Glomerular endothelial cell (primary cell): Measurements from ENCODE around the gene CDCP1. TPM values are rescaled to one million over a fixed set of nuclear protein-coding genes. Genes with fewer than 3 reads are reported as not detected.
A peak's percentile ranks its signal among the peaks of the same experiment; 100 is the strongest.
"Not testable (repeated sequence)": the region's sequence is repeated elsewhere in the genome, so short reads cannot be mapped to it uniquely, and the experiment has no call there.

Experiments
- DNase-seq: peaks from one replicate; pipeline ENCODE4 v3.0.0-alpha.2; 2011; ENCODE audit warnings: low read depth, low spot score; ENCODE audit errors: extremely low read depth
- total RNA-seq: library from RNA; depleted of rRNA; stranded (reverse); fragments of >200 nt; gene quantifications from 2 replicates; pipeline ENCODE4 v1.2.3, GENCODE V29; 2015

CDCP1 gene
- total RNA-seq, 1 donor from 2014 or later, result 19.4 TPM

- DNase-seq, result no peak
Observed at GRCh38 chr3:45060165-45060892, 85.8 kb downstream of the CDCP1 start.

DNA sequence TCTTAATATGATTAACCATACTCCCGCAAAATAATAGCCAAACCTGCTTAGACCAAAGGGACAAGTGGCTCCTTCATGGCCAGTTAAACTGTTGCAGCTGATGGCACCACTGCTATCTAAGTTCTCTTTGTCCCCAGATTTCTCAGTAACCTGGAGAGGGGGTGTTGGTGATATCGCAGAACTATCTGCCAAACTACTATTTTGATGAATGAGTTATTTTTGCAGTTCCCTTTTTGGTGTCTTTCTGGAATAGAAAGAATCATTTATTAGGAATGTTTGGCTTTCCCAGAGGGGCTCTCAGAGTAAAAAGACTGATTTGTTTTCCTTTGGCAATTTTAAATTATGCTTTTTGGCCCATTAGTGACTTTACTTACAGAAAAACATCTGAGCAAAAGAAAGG lies 87.0 kb downstream of the CDCP1 start:
- no peak for DNase-seq

DNA sequence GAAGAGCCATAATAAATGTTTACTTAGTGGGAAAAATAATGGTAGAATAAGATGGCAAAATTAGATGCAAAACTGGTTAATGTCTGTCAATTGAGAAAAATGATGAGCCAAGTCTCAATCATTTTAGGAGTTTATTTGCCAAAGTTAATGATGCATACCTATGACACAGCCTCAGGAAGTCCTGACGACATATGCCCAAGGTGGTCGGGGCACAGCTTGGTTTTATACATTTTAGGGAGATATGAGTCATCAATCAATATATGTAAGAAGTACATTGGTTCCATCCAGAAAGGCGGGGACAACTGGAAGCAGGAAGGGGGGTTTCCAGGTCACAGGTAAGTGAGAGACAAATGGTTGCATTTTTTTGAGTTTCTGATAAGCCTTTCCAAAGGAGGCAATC lies 88.6 kb downstream of the CDCP1 start:
- no peak for DNase-seq

DNA sequence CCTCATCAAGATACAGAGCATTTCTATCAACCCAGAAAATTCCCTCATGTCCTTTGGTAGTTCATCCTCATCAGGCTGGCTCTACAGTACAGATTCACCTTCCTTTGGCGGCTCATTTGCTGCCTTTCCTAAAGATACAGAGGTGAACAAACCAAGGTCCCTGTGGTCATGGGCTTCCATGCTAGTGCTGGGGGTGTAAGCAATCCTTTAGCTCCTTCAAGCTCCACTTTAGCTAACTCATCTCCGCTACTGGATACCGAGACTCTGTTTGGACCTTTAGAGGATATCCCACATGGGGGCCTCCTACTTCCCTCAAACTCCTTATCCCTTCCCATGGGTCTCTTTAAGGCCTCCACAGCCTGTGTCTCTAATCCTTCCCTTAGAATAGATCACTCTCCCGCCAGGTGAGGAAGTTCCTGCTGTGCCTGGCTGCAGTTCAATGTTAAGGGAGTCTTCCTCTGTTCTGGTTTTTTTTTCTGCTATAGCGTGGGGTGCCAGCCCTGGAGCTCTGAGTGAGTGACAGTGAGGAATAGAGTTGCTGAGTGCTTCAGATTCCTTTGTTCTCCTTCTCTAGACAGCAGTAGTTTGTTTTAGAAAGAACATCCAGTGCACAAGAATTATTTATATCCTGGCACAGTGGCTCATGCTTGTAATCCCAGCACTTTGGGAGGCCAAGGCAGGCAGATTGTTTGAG lies 89.4 kb downstream of the CDCP1 start:
- no peak for DNase-seq

- no peak for DNase-seq
Observed at GRCh38 chr3:45055411-45056143, 90.6 kb downstream of the CDCP1 start.

GRCh38 chr3:45055032-45055410 lies 91.2 kb downstream of the CDCP1 start:
- DNase-seq, result no peak

DNA sequence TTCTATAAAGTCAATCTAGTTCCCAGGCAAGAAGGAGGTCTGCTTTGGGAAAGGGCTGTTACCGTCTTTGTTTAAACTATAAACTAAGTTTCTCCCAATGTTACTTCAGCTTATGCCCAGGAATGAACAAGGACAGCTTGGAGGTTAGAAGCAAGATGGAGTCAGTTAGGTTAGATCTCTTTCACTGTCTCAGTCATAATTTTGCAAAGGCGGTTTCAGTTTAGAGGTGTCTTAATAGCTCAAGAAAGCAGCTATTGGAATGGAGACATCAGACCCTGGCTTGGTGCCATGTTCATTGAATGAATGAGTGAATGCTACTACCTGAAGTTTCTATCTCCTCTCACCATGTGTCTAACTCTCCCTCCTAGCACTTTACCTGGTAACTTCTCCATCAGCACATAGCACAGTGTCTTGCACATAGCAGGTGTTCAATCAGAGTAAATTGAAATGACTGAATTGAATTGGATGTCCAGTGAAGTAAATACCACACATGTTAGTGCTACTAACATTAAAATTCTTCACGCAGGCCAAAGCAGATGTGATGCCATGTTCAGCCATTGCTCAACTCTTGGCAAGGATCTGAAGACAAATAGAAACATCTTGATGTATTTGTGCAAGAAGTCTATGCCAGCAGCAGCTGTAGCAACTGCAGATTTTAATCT lies 91.9 kb downstream of the CDCP1 start:
- no peak for DNase-seq

GRCh38 chr3:45053805-45054195 lies 92.4 kb downstream of the CDCP1 start:
- not testable (repeated sequence) for DNase-seq

DNA sequence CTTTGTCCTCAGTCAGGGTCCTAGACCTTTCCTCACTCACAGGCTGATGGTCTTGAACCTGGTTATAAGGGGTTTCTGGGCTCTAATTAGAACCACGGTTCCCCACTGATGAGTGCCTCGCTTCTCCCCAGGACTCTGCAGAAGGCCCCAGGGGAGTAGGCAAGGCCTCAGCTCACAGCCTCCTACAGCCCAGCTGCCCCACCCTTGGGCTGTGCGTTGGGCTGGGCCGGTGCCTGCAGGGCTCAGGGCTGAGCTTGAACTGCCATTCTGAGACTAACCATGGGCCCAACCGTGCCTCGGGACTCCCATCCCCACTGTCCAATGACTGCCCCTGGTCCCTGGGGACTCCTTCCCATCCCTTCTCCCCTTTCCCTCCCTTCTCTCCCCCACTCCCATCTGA lies 94.5 kb downstream of the CDCP1 start:
- no peak for DNase-seq

GRCh38 chr3:45049807-45050206 lies 96.4 kb downstream of the CDCP1 start:
- no peak for DNase-seq

DNA sequence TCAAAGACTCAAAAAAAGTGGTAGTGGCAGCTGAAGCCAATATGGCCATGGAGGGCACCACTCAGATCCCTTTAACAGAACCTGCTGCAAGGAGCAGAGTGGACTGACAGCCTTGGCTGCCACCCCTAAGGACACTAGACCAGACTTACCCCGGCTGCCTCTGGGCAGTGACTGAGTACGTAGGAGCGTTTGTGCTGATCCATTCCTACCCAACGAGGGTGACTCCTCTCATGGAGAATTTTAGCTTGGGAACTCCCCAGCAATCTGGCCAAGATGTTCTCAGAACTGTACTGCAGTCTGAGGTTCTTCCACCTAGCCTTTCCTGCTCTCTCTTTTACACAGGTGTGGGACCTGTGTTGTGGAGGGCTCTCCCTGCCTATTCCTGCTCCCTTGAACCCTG lies 97.9 kb downstream of the CDCP1 start:
- DNase-seq, result no peak

GRCh38 chr3:45043728-45044299 lies 102.4 kb downstream of the CDCP1 start:
- no peak for DNase-seq

GRCh38 chr3:45042162-45042561 lies 104.0 kb downstream of the CDCP1 start:
- DNase-seq, result no peak

DNA sequence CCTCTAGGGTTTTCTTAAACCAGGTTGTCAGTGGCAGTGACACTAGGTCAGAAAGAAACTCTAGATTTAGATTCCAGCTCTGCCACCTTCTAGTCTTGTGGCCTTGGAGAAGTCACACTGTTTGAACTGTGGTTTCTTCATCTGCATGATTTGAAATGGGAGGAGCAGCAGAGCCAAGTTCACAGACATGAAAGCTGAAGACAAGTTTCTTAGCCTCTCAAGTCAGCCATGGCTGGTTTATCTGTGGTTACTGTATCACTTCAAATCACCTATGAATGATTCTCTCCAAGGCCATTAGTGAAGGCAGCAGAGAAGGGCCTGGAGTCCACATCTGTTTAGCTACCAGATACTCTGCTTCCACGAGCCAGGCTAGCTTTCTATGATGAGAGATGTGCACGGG lies 104.5 kb downstream of the CDCP1 start:
- no peak for DNase-seq

- DNase-seq, result peak; percentile 78
Observed at GRCh38 chr3:45037720-45038455, 108.3 kb downstream of the CDCP1 start.

DNA sequence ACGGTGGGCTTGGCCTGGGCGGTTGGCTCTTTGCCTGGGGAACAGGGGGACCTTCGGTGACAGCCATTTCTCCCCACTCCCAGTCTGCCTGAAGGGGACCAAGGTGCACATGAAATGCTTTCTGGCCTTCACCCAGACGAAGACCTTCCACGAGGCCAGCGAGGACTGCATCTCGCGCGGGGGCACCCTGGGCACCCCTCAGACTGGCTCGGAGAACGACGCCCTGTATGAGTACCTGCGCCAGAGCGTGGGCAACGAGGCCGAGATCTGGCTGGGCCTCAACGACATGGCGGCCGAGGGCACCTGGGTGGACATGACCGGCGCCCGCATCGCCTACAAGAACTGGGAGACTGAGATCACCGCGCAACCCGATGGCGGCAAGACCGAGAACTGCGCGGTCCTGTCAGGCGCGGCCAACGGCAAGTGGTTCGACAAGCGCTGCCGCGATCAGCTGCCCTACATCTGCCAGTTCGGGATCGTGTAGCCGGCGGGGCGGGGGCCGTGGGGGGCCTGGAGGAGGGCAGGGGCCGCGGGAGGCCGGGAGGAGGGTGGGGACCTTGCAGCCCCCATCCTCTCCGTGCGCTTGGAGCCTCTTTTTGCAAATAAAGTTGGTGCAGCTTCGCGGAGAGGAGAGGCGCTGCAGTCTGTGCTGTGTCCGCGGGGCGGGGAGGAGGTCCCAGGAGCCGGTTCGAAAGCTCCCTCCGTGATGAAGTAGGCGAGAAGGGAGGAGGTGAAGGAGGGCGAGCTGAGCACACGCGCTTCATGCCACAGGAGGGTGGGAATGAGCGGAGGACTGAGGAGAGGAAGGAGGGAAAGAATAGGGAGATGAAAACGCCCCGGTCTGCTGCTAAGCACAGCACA lies 110.5 kb downstream of the CDCP1 start:
- DNase-seq, result no peak

- DNase-seq, result no peak
Observed at GRCh38 chr3:45034612-45035252, 111.4 kb downstream of the CDCP1 start.

GRCh38 chr3:45033791-45034190 lies 112.4 kb downstream of the CDCP1 start:
- DNase-seq, result no peak
